ENCODE measurements around the gene ENTPD3.

The ENTPD3 gene

GRCh38 chr3:40470701-40471100 lies 83.7 kb downstream of the ENTPD3 start:
- no peak for ATAC-seq (replicated peaks; ENCODE audit: extremely low read depth, poor library complexity, severe bottlenecking)
- Mint-ChIP-seq H3K9me3 (no peaks in the 10 kb centered on the region), H3K27ac (ENCODE audit: low read depth) (no peak overlapping the region), H3K4me3 (no peak overlapping the region), H3K27me3 (no peaks in the 10 kb centered on the region), H3K36me3 (ENCODE audit: insufficient read depth) (peaks cover 5% of the 10 kb centered on the region), H3K4me1 (no peaks in the 10 kb centered on the region)
- DNase-seq (ENCODE audit: low spot score in 2 of 2) = no peak

DNA sequence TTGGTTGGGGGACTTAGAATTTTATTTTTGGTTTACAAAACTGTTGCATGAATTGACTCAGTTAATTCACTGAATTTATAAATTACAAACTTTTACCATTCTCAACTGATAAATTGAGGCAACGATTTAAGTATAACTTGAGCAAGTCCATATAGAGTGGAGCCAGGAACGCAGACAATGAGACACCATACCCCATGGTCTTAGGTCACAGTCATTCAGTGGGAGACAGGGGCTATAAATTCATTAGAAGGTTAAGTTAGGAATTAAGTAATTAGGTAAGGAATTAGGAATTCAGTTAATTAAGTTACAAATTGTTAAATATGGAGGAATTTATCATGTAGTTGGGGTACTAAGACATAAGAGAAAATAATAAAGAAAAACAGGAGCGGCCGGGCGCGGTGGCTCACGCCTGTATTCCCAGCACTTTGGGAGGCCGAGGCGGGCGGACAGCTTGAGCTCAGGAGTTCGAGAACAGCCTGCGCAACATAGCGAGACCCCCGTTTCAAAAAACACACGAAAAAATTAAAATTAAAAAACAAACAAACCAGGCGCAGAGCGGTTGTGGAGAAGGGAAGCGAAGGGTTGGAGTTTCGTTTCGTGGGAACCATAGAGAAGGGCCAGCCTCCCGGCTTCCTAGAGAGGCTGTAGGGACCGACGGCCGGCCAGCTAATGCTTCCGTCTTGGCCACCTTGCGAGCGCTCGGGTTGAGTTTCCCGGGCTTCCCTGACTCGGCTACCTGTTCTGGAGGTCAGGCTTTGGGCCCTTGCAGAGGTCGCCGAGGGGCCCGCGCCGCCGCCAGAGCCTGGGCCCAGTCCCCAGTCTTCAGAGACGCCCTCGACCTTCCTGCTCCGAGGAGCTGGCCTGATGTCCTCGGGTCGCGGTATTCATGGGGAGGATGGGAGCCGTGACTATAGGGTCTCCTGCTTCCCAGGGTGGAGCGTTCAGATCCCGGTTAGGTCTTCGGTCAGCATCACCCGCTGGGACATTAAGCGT lies 89.8 kb downstream of the ENTPD3 start, which contains the start of gene ZNF619:
Gene ZNF619, plus strand, starts transcription at position 645 of the 993 bp plus-strand sequence. CDS start 858 bp downstream, outside the sequence.
- peaks cover 22% of the 10 kb centered on the region for H3K4me1 Mint-ChIP-seq
- ATAC-seq (replicated peaks; ENCODE audit: extremely low read depth, poor library complexity, severe bottlenecking) (peak; percentile 75), DNase-seq (ENCODE audit: low spot score in 2 of 2) (peak; percentile 42 to 48)
- H3K4me3 Mint-ChIP-seq = peak within 1 kb of the TSS; percentile 92
- no peaks in the 10 kb centered on the region for H3K9me3 Mint-ChIP-seq
- H3K36me3 Mint-ChIP-seq (ENCODE audit: insufficient read depth) = peaks cover 9% of the 10 kb centered on the region
- peak within 1 kb of the TSS; percentile 99 for H3K27ac Mint-ChIP-seq (ENCODE audit: low read depth)
- no peaks in the 10 kb centered on the region for H3K27me3 Mint-ChIP-seq

- H3K4me3 Mint-ChIP-seq = peak overlapping the region; percentile 92
- H3K36me3 Mint-ChIP-seq (ENCODE audit: insufficient read depth) = peaks cover 9% of the 10 kb centered on the region
- DNase-seq (ENCODE audit: low spot score in 2 of 2) (no peak), ATAC-seq (replicated peaks; ENCODE audit: extremely low read depth, poor library complexity, severe bottlenecking) (no peak)
- peaks cover 29% of the 10 kb centered on the region for H3K4me1 Mint-ChIP-seq
- peak overlapping the region; percentile 99 for H3K27ac Mint-ChIP-seq (ENCODE audit: low read depth)
- H3K9me3 Mint-ChIP-seq = no peaks in the 10 kb centered on the region
- H3K27me3 Mint-ChIP-seq = no peaks in the 10 kb centered on the region
Observed at GRCh38 chr3:40477666-40478065, 90.7 kb downstream of the ENTPD3 start.

Measured in central memory CD8-positive, alpha-beta T cell (primary cell).